ENCODE data around the gene PAGR1.

Gene PAGR1

GRCh38 chr16:29807426-29808218, 8.3 kb upstream of the PAGR1 start:
- Histone ChIP-seq H2AFZ (ENCODE audit: low read depth, low read length, severe bottlenecking) (no peak overlapping the region), H3K27ac (ENCODE audit: low read depth, low read length) (peak overlapping the region; percentile 84)
- TF ChIP-seq CTCF (IDR thresholded peaks at IDR 0.05; ENCODE audit: insufficient read depth, low read length, poor library complexity, severe bottlenecking) (peak; percentile 7), EZH2phosphoT487 (conservative IDR thresholded peaks at IDR 0.05; ENCODE audit: low read length) (no peak)

GRCh38 chr16:29808219-29808900, 7.6 kb upstream of the PAGR1 start:
- peaks cover 15% of the 10 kb centered on the region for H3K36me3 ChIP-seq (ENCODE audit: low read length)
- peak overlapping the region; percentile 74 for H3K9ac ChIP-seq (ENCODE audit: low read length)
- no peaks in the 10 kb centered on the region for H3K9me3 ChIP-seq (ENCODE audit: insufficient read depth, low read length)
- H3K4me3 ChIP-seq (ENCODE audit: insufficient read depth, low read length, poor library complexity, severe bottlenecking): peak overlapping the region; percentile 62
- no peaks in the 10 kb centered on the region for H3K9me2 ChIP-seq (replicated peaks; ENCODE audit: insufficient read depth, low read length)
- H3K4me2 ChIP-seq (ENCODE audit: low read depth, low read length, poor library complexity, severe bottlenecking): peak overlapping the region; percentile 62
- H3K79me2 ChIP-seq (ENCODE audit: insufficient read depth, low read length): peaks cover 12% of the 10 kb centered on the region; the same call in 1 of the 2 replicates
- H3K27me3 ChIP-seq (ENCODE audit: low read length): no peaks in the 10 kb centered on the region
- peaks cover 39% of the 10 kb centered on the region for H3F3A ChIP-seq (ENCODE audit: insufficient read depth)
- TF ChIP-seq CTCF (IDR thresholded peaks at IDR 0.05; ENCODE audit: insufficient read depth, low read length, poor library complexity, severe bottlenecking): no peak
- no peak for TF ChIP-seq EZH2phosphoT487 (conservative IDR thresholded peaks at IDR 0.05; ENCODE audit: low read length)
- H2AFZ ChIP-seq (ENCODE audit: low read depth, low read length, severe bottlenecking): no peak overlapping the region
- H3K27ac ChIP-seq (ENCODE audit: low read depth, low read length): peak overlapping the region; percentile 84
- H4K20me1 ChIP-seq (ENCODE audit: low read depth, low read length): peaks cover 8% of the 10 kb centered on the region

More at GRCh38 chr16:29807426-29808218, 8.3 kb upstream of the PAGR1 start:
- Histone ChIP-seq H3K79me2 (ENCODE audit: insufficient read depth, low read length) (peaks cover 12% of the 10 kb centered on the region; the same call in 1 of the 2 replicates), H3F3A (ENCODE audit: insufficient read depth) (peaks cover 46% of the 10 kb centered on the region), H3K9ac (ENCODE audit: low read length) (peak overlapping the region; percentile 74), H3K36me3 (ENCODE audit: low read length) (peaks cover 15% of the 10 kb centered on the region), H3K27me3 (ENCODE audit: low read length) (no peaks in the 10 kb centered on the region), H3K4me2 (ENCODE audit: low read depth, low read length, poor library complexity, severe bottlenecking) (peak overlapping the region; percentile 62), H3K9me2 (replicated peaks; ENCODE audit: insufficient read depth, low read length) (no peaks in the 10 kb centered on the region), H4K20me1 (ENCODE audit: low read depth, low read length) (peaks cover 8% of the 10 kb centered on the region), H3K4me3 (ENCODE audit: insufficient read depth, low read length, poor library complexity, severe bottlenecking) (peak overlapping the region; percentile 62), H3K9me3 (ENCODE audit: insufficient read depth, low read length) (no peaks in the 10 kb centered on the region)

GRCh38 chr16:29809031-29809747, 6.8 kb upstream of the PAGR1 start:
- Histone ChIP-seq H3K4me3 (ENCODE audit: insufficient read depth, low read length, poor library complexity, severe bottlenecking) (no peak overlapping the region), H3K9ac (ENCODE audit: low read length) (0 out of 2 replicates have a peak overlapping the region, but pooled peaks have one; percentile 74), H3K27ac (ENCODE audit: low read depth, low read length) (no peak overlapping the region)

More at GRCh38 chr16:29809031-29809747, 6.8 kb upstream of the PAGR1 start:
- Histone ChIP-seq H3K4me2 (ENCODE audit: low read depth, low read length, poor library complexity, severe bottlenecking) (peak overlapping the region; percentile 12), H3K9me2 (replicated peaks; ENCODE audit: insufficient read depth, low read length) (no peaks in the 10 kb centered on the region), H3F3A (ENCODE audit: insufficient read depth) (peaks cover 31% of the 10 kb centered on the region), H3K79me2 (ENCODE audit: insufficient read depth, low read length) (peaks cover 12% of the 10 kb centered on the region; the same call in 1 of the 2 replicates), H4K20me1 (ENCODE audit: low read depth, low read length) (peaks cover 8% of the 10 kb centered on the region), H3K27me3 (ENCODE audit: low read length) (no peaks in the 10 kb centered on the region), H3K9me3 (ENCODE audit: insufficient read depth, low read length) (no peaks in the 10 kb centered on the region), H3K36me3 (ENCODE audit: low read length) (peaks cover 11% of the 10 kb centered on the region), H2AFZ (ENCODE audit: low read depth, low read length, severe bottlenecking) (no peak overlapping the region)
- TF ChIP-seq EZH2phosphoT487 (conservative IDR thresholded peaks at IDR 0.05; ENCODE audit: low read length): no peak
- no peak for TF ChIP-seq CTCF (IDR thresholded peaks at IDR 0.05; ENCODE audit: insufficient read depth, low read length, poor library complexity, severe bottlenecking)
